Measurements from ENCODE around the gene CNR2. TPM values are rescaled to one million over a fixed set of nuclear protein-coding genes. Genes with fewer than 3 reads are reported as not detected.

CNR2 gene
- polyA plus RNA-seq, 2 of the 4 experiments (the other 2 are of a cell fraction): not detected

DNA sequence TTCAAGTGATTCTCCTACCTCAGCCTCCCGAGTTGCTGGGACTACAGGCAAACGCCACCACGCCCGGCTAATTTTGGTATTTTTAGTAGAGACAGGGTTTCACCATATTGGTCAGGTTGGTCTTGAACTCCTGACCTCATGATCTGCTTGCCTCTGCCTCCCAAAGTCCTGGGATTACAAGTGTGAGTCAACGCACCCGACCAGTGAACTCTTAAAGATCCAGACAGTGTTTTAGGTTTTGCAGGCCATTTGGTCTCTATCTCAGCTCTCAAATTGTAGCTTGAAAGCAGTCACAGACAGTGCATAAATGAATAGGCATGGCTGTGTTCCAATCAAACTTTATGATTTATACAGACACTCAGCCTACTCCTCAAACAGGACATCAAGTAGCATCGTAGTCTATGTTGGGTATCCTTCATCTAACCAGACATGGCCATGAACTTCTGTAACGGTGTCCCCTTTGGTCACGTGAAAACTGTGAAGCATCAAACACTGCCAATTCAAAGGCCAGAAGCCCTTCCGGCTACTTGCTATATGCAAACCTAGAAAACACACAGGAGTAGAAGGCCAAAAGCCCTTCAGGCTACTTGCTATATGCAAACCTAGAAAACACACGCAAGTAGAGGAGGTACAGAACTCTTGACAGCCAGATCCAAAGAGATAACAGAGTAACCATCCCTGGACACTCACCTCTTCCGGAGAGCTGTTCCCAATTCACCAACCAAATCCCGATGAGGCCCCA lies 48.2 kb downstream of the CNR2 start:
- TF ChIP-seq EHF (CRISPR knock-in tag; IDR thresholded peaks at IDR 0.05) (no peak), HOXB5 (CRISPR knock-in tag; IDR thresholded peaks at IDR 0.05) (no peak), MYC (IDR thresholded peaks at IDR 0.05; ENCODE audit: borderline replicate concordance, low read length) (no peak), MAZ (IDR thresholded peaks at IDR 0.05; ENCODE audit: borderline replicate concordance, low read depth, low read length) (no peak), JUN (IDR thresholded peaks at IDR 0.05) (no peak), HOXB13 (CRISPR knock-in tag; IDR thresholded peaks at IDR 0.05; ENCODE audit: low read depth) (no peak)
- TF ChIP-seq, protein P1, sequence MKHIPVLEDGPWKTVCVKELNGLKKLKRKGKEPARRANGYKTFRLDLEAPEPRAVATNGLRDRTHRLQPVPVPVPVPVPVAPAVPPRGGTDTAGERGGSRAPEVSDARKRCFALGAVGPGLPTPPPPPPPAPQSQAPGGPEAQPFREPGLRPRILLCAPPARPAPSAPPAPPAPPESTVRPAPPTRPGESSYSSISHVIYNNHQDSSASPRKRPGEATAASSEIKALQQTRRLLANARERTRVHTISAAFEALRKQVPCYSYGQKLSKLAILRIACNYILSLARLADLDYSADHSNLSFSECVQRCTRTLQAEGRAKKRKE (CRISPR knock-in tag; IDR thresholded peaks at IDR 0.05; ENCODE audit: low read depth): no peak
- TF ChIP-seq, protein P2, sequence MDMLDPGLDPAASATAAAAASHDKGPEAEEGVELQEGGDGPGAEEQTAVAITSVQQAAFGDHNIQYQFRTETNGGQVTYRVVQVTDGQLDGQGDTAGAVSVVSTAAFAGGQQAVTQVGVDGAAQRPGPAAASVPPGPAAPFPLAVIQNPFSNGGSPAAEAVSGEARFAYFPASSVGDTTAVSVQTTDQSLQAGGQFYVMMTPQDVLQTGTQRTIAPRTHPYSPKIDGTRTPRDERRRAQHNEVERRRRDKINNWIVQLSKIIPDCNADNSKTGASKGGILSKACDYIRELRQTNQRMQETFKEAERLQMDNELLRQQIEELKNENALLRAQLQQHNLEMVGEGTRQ (IDR thresholded peaks at IDR 0.05): no peak
- H3K4me3 ChIP-seq: no peak overlapping the region
- H3K4me1 ChIP-seq: peaks cover 5% of the 10 kb centered on the region; the same call in 1 of the 3 replicates
- WGBS (ENCODE audit: missing lambda C conversion rate): 89% methylated on average over 13 of the region's 13 CpGs
- ATAC-seq (no peak), DNase-seq (ENCODE audit: low read depth in 1 of 2, low spot score in 1 of 2) (no peak), FAIRE-seq (no peak)
- no peak overlapping the region for H3K27ac ChIP-seq
- no peaks in the 10 kb centered on the region for H3K9me3 ChIP-seq
- CTCF ChIA-PET: interaction anchor here (1.3 kb wide), 1 partner anchor 52 kb away, joined by 4 read pairs; no protein-coding TSS in a partner anchor
- POLR2A ChIA-PET: no interaction called here
- H3K4me2 ChIP-seq: no peak overlapping the region

DNA sequence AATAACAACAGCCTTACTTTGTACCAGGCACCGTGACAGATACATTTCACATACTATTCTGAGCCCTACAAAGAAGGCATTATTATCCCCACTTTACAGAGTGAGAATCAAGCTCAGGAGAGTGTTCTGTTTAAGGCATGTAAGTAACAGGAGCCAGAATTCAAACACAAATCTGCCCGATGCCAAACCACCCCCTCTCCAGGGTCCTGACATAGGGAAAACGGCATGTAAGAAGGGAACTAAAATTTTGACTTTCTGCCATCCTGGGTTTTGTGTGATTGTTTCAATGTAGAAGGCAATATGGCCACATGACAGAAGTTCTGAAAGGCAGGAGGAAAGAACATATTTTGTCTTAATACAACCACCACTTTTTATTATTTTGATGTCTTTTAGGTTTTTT lies 50.5 kb downstream of the CNR2 start:
- WGBS (ENCODE audit: missing lambda C conversion rate): 77% methylated on average over 3 of the region's 3 CpGs
- FAIRE-seq (no peak), DNase-seq (ENCODE audit: low read depth in 1 of 2, low spot score in 1 of 2) (no peak), ATAC-seq (no peak)
- Histone ChIP-seq H3K4me1 (peaks cover 5% of the 10 kb centered on the region; the same call in 1 of the 3 replicates), H3K9me3 (no peaks in the 10 kb centered on the region), H3K27ac (no peak overlapping the region), H3K4me3 (no peak overlapping the region), H3K4me2 (no peak overlapping the region)
- TF ChIP-seq, protein P3, sequence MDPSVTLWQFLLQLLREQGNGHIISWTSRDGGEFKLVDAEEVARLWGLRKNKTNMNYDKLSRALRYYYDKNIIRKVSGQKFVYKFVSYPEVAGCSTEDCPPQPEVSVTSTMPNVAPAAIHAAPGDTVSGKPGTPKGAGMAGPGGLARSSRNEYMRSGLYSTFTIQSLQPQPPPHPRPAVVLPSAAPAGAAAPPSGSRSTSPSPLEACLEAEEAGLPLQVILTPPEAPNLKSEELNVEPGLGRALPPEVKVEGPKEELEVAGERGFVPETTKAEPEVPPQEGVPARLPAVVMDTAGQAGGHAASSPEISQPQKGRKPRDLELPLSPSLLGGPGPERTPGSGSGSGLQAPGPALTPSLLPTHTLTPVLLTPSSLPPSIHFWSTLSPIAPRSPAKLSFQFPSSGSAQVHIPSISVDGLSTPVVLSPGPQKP (IDR thresholded peaks at IDR 0.05; ENCODE audit: low read depth, low read length): no peak
- no peak for TF ChIP-seq KDM1A (IDR thresholded peaks at IDR 0.05; ENCODE audit: low read depth)
- ChIA-PET POLR2A (no interaction called here), CTCF (interaction anchor here (0.7 to 1.8 kb wide), 2 partner anchors 224 to 288 kb away, joined by 3 to 4 read pairs; no protein-coding TSS in a partner anchor)

DNA sequence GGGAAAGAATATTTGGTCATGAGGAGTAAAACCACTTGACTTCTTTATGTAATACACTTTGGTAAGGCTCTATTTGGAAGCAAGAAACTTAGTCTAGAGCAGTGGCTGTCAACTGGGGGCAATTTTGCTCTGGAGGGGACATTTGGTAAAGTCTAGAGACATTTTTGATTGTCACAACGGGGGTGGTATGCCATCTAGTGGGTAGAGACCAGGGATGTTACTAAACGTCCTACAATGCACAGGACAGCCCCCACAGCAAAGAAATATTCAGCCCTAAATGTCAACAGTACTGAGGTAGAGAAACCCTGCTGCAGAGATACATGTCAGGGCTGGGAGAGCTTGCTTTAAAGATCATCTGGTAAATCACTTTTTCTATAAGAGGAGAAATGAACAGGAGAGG lies 58.6 kb downstream of the CNR2 start:
- CTCF ChIA-PET: interaction anchor here (0.6 to 2.6 kb wide), 9 partner anchors 14 to 489 kb away, joined by 3 to 10 read pairs (median 4); partner anchors contain the start of gene HMGCL
- 0% methylated on average over 2 of the region's 2 CpGs for WGBS (ENCODE audit: missing lambda C conversion rate)
- TF ChIP-seq JUNB (IDR thresholded peaks at IDR 0.05) (no peak), FOXS1 (CRISPR knock-in tag; IDR thresholded peaks at IDR 0.05) (no peak), RAD21 (conservative IDR thresholded peaks at IDR 0.05 in 1 of 2, IDR thresholded peaks at IDR 0.05 in 1 of 2) (peak; percentile 51 to 52; a peak in 4 of 5 replicates), FOSB (CRISPR knock-in tag; IDR thresholded peaks at IDR 0.05) (no peak), ZFP36 (IDR thresholded peaks at IDR 0.05; ENCODE audit: borderline replicate concordance, partially characterized antibody) (no peak), HOXB13 (CRISPR knock-in tag; IDR thresholded peaks at IDR 0.05; ENCODE audit: low read depth) (no peak), NR3C1 (IDR thresholded peaks at IDR 0.05) (no peak), JUN (IDR thresholded peaks at IDR 0.05) (no peak), NPAS2 (CRISPR knock-in tag; IDR thresholded peaks at IDR 0.05; ENCODE audit: borderline replicate concordance) (no peak), RNF2 (IDR thresholded peaks at IDR 0.05; ENCODE audit: borderline replicate concordance, low read depth) (no peak)
- TF ChIP-seq, protein P1 (CRISPR knock-in tag; IDR thresholded peaks at IDR 0.05; ENCODE audit: low read depth): no peak
- TF ChIP-seq, protein P4, sequence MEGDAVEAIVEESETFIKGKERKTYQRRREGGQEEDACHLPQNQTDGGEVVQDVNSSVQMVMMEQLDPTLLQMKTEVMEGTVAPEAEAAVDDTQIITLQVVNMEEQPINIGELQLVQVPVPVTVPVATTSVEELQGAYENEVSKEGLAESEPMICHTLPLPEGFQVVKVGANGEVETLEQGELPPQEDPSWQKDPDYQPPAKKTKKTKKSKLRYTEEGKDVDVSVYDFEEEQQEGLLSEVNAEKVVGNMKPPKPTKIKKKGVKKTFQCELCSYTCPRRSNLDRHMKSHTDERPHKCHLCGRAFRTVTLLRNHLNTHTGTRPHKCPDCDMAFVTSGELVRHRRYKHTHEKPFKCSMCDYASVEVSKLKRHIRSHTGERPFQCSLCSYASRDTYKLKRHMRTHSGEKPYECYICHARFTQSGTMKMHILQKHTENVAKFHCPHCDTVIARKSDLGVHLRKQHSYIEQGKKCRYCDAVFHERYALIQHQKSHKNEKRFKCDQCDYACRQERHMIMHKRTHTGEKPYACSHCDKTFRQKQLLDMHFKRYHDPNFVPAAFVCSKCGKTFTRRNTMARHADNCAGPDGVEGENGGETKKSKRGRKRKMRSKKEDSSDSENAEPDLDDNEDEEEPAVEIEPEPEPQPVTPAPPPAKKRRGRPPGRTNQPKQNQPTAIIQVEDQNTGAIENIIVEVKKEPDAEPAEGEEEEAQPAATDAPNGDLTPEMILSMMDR (IDR thresholded peaks at IDR 0.05): peak; percentile 43
- TF ChIP-seq, protein P5, sequence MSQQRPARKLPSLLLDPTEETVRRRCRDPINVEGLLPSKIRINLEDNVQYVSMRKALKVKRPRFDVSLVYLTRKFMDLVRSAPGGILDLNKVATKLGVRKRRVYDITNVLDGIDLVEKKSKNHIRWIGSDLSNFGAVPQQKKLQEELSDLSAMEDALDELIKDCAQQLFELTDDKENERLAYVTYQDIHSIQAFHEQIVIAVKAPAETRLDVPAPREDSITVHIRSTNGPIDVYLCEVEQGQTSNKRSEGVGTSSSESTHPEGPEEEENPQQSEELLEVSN (IDR thresholded peaks at IDR 0.05; ENCODE audit: borderline replicate concordance, low read depth): no peak

More for the DNA sequence above, 58.6 kb downstream of the CNR2 start:
- H3K27ac ChIP-seq: no peak overlapping the region
- POLR2A ChIA-PET: no interaction called here
- no peak overlapping the region for H3K4me3 ChIP-seq
- FAIRE-seq (no peak), DNase-seq (ENCODE audit: low read depth in 1 of 2, low spot score in 1 of 2) (no peak), ATAC-seq (peak; percentile 54 to 66; a peak in 3 of 6 replicates)
- H3K9me3 ChIP-seq: no peaks in the 10 kb centered on the region
- no peak overlapping the region for H3K4me2 ChIP-seq
- H3K4me1 ChIP-seq: no peaks in the 10 kb centered on the region

Data from A549 (cell line).